ENCODE measurements around the gene BRPF3.

- TF ChIP-seq CTCF (IDR thresholded peaks at IDR 0.05 in 4 of 5, conservative IDR thresholded peaks at IDR 0.05 in 1 of 5) (no peak), POLR2A (IDR thresholded peaks at IDR 0.05) (no peak)
These were observed 71.4 kb downstream of the BRPF3 start for GRCh38 chr6:36267731-36268477.

All from gastrocnemius medialis (tissue), 4 donors.